Measurements from ENCODE around the gene TTC12. TPM values are rescaled to one million over a fixed set of nuclear protein-coding genes. Genes with fewer than 3 reads are reported as not detected.

TTC12 gene
- total and polyA plus RNA-seq, 2 donors (not counting 3 experiments of a cell fraction or from before 2014, with no cell fraction given): 2.2 to 2.9 TPM

DNA sequence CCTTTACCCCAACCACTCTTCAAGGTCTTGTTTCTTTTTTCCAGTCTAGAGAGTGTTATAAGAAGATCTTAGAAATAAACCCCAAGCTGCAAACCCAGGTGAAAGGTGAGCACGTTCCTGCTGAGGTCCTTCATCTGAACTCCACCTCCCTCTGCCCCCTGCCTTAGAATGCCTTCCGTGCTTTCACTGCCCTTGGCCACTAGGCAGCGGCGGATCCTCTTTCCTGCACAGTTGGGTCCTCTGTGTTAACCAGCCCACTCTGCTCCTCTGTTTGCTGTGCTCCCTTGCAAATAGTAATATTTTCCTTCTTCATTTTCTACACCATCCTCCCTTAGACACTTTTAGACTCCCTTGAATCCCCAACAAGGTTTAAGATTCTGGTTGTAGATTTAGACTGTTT is 24.3 kb downstream of the TTC12 start:
- TF ChIP-seq MYC (IDR thresholded peaks at IDR 0.05; ENCODE audit: low read depth, low read length) (no peak), FOS (IDR thresholded peaks at IDR 0.05; ENCODE audit: borderline replicate concordance, insufficient read depth, low read length) (no peak)
- H3K9me3 ChIP-seq (replicated peaks; ENCODE audit: control insufficient read depth, insufficient read depth, low read length): no peaks in the 10 kb centered on the region
- no peaks in the 10 kb centered on the region for H3K27me3 ChIP-seq (ENCODE audit: control insufficient read depth in 2 of 2, insufficient read depth in 2 of 2, low read length in 2 of 2)
- dilution Hi-C loops (cut with MboI; ENCODE audit: extremely low pct_ligation_motif_present, low sequenced_read_pairs) (no loop called here), intact Hi-C loops (cut with micrococcal nuclease) (no loop called here)
- FAIRE-seq: no peak
- H3K4me3 ChIP-seq (replicated peaks in 1 of 3; ENCODE audit: insufficient read depth in 1 of 3, low read depth in 1 of 3, low read length in 3 of 3): no peak overlapping the region
- no TSS peak for BruUV-seq (replicated peaks)
- no peak overlapping the region for H3K27ac ChIP-seq (ENCODE audit: insufficient read depth, low read depth, low read length)
- no peak overlapping the region for H3K9ac ChIP-seq (replicated peaks; ENCODE audit: extremely low read depth, insufficient read depth, low read length)
- no peak overlapping the region for H3K4me2 ChIP-seq (ENCODE audit: insufficient read depth, low read length)
- DNase-seq (ENCODE audit: low read depth, low spot score): no peak
- H3K36me3 ChIP-seq (ENCODE audit: control insufficient read depth in 2 of 2, extremely low read depth in 1 of 2, insufficient read depth in 2 of 2, low read length in 2 of 2): no peaks in the 10 kb centered on the region
- ChIA-PET CTCF (no interaction called here), POLR2A (no interaction called here)
- no peaks in the 10 kb centered on the region for H3K9me1 ChIP-seq (replicated peaks; ENCODE audit: control insufficient read depth, extremely low read depth, insufficient read depth, low read length)
- no peaks in the 10 kb centered on the region for H3K4me1 ChIP-seq (ENCODE audit: control insufficient read depth, extremely low read depth, insufficient read depth, low read length)
- no peaks in the 10 kb centered on the region for H3K79me2 ChIP-seq (ENCODE audit: control insufficient read depth, insufficient read depth, low read length)
- no peak overlapping the region for H2AFZ ChIP-seq (ENCODE audit: low read depth, low read length)
- no peaks in the 10 kb centered on the region for H4K20me1 ChIP-seq (replicated peaks; ENCODE audit: control insufficient read depth, extremely low read depth, insufficient read depth, low read length)

DNA sequence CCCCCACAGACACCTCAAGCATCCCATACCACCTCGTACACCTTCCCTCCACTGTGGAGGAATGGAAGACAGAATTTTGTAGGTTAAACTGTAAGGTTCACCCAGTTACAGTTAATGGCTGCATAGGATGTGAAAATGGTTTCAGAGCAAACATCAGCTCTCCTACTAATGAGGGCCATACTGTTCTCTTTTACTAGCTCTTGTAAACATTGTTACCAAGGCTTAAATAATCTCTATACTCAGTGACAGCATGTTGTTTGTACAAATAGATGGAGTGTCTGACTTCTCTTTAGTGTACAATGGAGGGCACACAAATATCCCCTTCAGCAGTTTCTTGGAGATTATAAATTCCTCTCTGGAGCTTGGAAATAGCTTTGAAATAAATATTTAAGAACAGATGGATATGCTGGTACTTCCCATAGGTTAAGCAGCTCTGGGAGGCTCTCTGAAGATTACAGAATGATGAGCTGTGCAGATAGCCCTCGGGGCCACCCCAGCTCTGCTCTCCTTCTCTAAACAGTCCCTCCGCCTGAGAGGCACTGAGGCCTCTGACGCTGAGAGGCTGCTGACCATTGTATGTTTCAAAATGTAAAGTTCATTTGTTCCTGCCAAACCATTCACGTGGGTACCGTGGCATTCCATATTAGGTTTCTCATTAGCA is 25.7 kb downstream of the TTC12 start:
- Histone ChIP-seq H3K79me2 (ENCODE audit: control insufficient read depth, insufficient read depth, low read length) (no peaks in the 10 kb centered on the region), H3K4me2 (ENCODE audit: insufficient read depth, low read length) (no peak overlapping the region), H3K4me1 (ENCODE audit: control insufficient read depth, extremely low read depth, insufficient read depth, low read length) (no peaks in the 10 kb centered on the region), H4K20me1 (replicated peaks; ENCODE audit: control insufficient read depth, extremely low read depth, insufficient read depth, low read length) (no peaks in the 10 kb centered on the region), H3K9ac (replicated peaks; ENCODE audit: extremely low read depth, insufficient read depth, low read length) (no peak overlapping the region), H3K9me1 (replicated peaks; ENCODE audit: control insufficient read depth, extremely low read depth, insufficient read depth, low read length) (no peaks in the 10 kb centered on the region), H2AFZ (ENCODE audit: low read depth, low read length) (no peak overlapping the region), H3K27ac (ENCODE audit: insufficient read depth, low read depth, low read length) (no peak overlapping the region), H3K27me3 (ENCODE audit: control insufficient read depth in 2 of 2, insufficient read depth in 2 of 2, low read length in 2 of 2) (no peaks in the 10 kb centered on the region), H3K4me3 (replicated peaks in 1 of 3; ENCODE audit: insufficient read depth in 1 of 3, low read depth in 1 of 3, low read length in 3 of 3) (no peak overlapping the region), H3K36me3 (ENCODE audit: control insufficient read depth in 2 of 2, extremely low read depth in 1 of 2, insufficient read depth in 2 of 2, low read length in 2 of 2) (no peaks in the 10 kb centered on the region), H3K9me3 (replicated peaks; ENCODE audit: control insufficient read depth, insufficient read depth, low read length) (no peaks in the 10 kb centered on the region)
- DNase-seq (ENCODE audit: low read depth, low spot score): no peak
- TF ChIP-seq, protein P1, sequence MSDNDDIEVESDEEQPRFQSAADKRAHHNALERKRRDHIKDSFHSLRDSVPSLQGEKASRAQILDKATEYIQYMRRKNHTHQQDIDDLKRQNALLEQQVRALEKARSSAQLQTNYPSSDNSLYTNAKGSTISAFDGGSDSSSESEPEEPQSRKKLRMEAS (IDR thresholded peaks at IDR 0.05; ENCODE audit: insufficient read depth, insufficient read length): no peak
- TF ChIP-seq POLR2AphosphoS5 (IDR thresholded peaks at IDR 0.05; ENCODE audit: insufficient read depth, low read depth, low read length): no peak
- CTCF ChIA-PET: no interaction called here
- dilution Hi-C loops (cut with MboI; ENCODE audit: extremely low pct_ligation_motif_present, low sequenced_read_pairs) (no loop called here), intact Hi-C loops (cut with micrococcal nuclease) (no loop called here)
- FAIRE-seq: no peak
- POLR2A ChIA-PET: no interaction called here
- no TSS peak for BruUV-seq (replicated peaks)
